NOMO-1 treated with DMSO at 0.1 percent for 48 hours (cell line): ENCODE measurements around the gene GRIP2.
A peak's percentile ranks its signal among the peaks of the same experiment; 100 is the strongest.

Experiments used
- DNase-seq: peaks from one replicate; lab custom pipeline; 2025; ENCODE audit not compliant: unreplicated experiment; lab: John Stamatoyannopoulos, UW

Gene GRIP2

DNA sequence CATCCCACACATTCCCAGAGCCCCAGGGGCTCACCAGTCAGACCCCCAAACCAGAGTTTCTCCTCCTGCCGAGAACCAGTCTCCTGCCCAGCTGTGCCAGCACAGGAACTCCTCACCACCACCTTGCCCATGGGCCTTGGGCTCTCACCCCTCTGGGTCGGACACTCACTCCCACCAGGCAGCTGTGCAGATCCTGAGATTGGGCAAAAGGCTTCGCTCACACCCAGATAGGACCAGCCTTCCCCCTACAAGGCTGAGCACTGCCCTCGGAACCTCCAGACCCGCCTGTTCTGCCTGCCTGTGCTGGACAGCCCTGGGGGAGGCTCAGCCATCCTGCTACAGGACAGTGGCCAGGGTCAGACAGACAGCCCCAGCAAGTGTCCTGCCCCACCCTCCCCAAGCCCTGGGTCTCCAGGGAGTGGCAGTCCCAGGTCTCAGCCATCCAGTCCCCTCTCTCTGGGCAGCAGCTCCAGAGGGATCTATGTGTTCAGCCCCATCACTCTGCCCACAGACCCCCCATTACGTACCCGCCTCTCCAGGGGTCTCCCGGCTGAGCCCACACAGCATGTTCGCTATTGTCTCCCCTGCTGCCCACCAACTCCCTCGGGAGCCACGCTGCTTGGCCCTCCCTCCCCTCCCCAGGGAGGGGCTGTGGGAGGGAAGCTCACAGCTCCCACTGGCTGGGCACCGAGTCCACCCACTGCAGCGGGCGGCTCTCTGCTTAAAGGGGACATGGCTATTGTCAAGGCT lies at the start of gene GRIP2:
TSS of gene GRIP2 (minus strand) at position 601 of the 750 bp plus-strand sequence. CDS start at position 567, 34 bp downstream.
- no peak for DNase-seq

DNA sequence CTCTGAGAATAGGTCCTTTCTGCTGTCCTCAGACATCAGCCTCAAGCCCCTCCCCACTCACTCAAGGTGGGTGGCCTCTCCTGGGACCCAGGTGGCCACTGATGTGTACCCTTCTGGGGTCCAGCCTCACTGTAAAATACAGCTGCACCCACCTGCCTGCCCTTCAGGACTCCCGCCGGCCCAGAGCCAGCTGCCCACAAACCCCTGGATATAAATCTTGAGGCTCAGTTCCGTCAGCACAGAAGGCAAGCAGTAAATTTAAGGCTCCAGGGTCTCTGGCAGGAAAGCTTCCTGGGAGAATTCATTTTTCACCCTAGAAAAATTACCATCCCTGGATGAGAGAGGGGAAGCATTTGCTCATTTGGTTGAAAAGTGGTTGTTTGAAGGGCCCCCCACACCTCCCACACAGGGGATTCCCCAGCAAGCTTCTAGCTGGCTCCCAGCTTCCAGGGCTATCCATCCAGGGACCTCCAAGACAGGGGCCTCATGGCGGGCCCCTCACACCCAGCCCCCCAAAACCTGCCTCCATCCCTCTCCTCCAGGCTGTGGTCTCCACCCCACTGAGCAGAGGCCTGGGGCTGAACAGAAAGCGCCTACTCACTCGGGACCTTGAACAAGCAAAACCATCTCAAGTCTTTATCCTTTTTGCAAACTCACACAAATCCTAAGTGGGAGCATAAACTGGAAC lies 48.4 kb upstream of the GRIP2 start:
- DNase-seq = no peak

DNA sequence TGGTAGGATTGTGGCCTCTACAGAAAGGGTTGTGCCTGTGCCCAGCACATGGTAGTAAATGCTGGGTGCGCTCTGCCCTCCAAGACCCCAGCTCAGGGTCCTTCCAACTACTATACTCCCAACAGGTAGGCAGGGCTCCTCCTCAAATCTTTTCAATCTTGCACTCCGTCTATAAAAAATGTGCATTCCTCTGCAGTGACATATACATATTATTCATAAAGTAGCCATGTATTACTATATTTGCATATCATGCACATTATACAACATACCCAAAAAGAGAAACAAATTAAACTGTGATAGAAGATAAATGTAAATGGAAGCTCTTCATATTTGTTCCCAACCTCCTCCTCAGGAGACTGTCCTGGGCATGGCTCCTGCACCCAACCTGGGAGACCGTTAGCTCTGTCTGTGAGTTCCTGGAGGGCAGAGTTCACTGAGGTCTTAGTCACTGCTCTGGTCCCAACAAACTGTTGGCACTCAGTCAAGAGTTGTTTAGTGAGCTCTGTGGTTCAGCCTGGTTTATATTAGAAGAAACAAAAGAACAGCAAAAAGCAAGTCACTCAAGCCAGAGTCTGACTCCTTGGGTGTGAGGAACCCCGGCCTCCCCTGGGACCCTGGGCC lies 47.7 kb upstream of the GRIP2 start:
- DNase-seq = no peak

DNA sequence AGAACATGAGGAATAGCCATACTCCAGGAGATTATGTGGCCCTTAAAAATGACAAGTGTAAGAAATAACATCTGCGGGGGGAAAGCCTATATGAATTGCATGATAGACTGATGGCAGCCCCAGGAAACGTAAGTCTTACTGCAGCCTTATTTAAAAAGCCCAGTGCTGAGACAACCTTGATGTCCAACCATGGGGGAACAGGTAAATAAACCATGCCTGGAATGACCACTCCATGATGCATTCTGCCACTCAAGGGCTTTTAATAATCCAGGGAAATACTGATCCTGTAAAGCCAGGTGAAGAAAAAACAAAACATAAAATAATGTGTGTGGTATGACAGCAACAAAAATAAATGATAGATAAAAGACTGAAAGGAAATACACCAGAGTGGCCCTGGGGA lies 46.5 kb upstream of the GRIP2 start:
- DNase-seq = no peak

DNA sequence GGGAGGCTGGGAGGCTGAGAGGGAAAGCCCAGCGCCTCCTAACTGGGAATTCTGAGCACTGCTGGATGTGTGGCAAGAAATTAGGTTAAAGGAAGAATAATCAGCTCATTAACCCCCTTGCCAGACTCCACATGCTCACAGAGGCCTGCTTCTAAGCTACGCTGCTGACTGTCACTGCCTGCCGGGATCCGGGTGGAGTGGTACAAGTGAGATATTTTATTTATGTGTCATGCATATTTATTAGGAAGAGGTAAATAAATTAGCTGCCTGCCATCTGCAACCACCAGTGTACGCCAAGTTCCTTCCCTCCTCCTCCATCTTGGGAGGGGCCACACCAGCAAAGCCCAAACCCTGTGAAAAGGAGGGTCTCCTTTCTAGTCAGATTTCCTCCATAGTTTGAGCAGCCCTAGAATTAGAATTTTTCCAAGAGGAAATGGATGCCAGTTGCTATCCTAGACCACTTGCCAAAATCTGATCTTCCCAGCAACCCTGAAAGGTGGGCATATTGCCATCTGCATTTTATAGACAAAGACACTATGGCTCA lies 43.5 kb upstream of the GRIP2 start:
- DNase-seq = no peak

DNA sequence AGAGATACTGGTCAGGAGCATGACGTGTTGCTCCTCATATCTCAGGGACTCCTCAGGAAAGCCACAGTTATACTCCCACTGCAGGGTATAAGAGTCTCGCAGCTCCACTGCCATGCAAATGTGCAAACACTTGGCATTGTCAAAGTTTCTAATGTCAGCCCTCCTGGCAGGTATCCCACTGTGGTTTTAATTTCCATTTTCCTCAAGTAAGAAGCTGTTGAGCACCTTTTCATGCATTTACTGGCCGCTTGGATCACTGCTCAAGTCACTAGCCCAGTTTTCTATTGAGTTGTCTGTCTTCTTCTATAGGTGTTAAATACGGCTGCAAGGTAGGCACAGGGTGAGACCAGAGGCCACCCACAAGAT lies 41.9 kb upstream of the GRIP2 start:
- no peak for DNase-seq

DNA sequence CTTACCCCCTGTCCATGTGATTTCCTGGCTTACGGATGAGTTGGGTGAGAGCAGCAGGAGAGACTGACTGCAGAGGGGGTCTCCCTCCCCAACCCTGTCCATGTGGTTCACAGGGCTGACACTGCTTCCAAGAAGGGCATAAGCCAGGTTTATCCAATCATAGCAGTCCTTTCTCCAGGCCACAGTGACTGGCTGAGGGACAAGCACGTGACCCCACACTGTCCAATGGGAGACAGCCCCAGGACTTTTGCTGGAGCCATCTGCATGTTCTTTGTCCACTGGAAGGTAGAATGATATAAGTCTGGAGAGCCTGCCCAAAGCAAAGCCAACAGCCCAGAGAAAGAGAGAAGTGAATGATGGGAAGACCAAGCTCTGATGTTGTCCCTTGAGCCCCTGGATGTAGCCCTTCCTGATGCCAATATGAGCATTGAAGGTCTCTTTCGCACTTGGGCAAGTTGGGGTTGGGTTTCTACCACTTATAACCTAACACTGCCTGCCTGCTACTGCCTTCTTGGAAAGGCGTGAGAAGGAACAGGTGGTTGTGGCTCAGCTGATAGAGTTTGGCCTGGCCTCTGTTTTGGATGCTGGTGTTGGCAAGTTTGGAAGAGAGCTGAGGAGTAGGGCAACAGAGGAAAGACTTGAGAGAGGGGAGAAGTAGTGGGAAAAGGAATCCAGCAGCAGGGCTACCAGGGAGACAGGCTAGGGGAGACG lies 41.3 kb upstream of the GRIP2 start:
- DNase-seq = no peak

DNA sequence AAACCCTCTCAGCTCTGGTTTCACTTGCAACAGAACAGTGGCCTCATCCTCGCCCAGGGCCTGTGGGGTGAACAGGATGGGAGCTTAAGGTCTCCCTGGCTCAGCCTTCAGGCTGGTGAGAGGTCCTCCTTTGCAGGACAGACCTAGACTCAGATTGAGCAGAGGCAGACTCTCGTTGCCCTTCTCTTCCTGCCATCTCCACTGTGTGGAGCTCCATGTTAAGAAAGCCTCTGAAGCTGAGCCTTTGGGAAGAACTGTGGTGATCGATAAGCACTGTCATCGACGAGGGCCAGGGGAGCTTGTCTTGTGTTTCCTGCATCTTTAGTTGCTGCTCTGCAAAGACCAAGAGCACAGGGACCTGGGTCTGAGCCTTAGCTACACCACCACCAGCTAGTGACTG lies 37.8 kb upstream of the GRIP2 start:
- no peak for DNase-seq

DNA sequence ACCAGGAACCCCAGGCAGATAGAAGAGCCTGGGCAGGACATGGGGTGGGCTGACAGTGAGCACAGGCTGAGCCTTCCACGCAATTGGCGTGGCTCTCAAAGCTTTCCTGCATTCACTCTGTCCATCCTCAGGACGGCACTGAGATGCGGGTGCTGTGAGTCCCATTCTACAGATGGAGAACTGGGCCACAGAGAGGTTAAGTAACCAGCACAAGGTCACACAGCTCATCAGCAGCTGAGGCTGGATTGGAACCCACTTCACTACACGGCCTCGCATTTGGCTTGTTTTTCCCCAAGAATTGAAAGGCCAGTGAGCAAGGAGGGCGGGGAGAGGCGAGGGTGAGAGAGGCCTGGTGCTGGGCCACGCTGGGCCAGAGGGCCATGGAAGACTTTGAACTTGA lies 36.0 kb upstream of the GRIP2 start:
- no peak for DNase-seq

DNA sequence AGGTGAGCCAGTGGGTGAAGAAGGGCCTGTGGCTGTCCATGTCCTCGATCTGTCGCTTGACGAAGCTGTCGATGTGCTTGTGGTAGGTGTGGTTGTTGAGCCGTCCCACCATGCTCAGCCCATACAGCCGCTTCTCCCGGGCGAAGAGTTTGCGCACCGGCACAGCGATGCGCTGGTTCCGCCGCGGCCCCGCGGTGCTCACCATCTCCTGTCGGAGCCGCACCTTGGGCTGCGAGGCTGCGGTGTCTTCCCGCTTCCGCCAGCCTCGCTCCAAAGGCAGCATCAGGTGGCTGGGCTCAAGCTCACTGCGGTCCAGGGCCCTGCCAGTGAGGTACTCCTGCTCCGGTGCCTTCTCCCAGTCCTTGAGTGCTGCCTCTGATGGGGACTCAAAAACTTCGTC lies 34.0 kb upstream of the GRIP2 start:
- DNase-seq = no peak

DNA sequence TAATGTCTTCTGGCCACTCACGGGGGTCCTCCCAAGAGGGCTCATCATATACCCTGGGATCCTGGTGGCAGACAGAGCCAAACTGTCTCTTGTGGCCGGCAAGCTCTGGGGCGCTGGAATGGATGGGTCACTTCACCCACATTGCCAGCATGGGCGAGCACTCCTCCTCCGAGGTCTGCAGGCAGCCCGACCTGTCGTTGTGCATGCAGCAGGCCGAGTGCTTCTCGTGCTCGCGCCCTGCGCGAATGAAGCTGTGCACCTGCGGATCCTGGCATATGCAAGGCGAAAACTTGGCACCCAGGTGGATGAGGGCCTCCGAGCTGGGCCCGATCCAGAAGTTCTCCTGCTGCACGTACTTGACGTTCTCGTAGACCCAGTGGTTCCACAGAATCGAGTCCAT lies 33.6 kb upstream of the GRIP2 start:
- no peak for DNase-seq

DNA sequence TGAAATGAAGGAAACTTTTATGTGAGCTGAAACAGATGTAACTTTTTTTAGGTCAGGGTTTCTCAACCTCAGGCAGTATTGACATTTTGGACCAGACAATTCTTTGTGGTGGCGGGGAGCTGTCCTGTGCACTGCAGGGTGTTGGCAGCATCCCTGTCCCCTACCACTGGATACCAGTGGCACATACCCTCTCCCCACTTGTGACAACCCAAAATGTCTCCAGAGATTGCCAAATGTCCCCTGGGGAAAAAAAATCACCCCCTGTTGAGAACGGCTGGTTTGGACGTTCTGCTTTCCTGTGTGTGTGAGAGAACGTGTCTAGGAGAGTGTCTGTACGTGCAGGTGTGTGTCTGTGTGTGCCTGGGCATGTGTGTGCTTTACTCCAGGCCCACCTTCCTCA lies 30.7 kb upstream of the GRIP2 start:
- peak; percentile 50 for DNase-seq

DNA sequence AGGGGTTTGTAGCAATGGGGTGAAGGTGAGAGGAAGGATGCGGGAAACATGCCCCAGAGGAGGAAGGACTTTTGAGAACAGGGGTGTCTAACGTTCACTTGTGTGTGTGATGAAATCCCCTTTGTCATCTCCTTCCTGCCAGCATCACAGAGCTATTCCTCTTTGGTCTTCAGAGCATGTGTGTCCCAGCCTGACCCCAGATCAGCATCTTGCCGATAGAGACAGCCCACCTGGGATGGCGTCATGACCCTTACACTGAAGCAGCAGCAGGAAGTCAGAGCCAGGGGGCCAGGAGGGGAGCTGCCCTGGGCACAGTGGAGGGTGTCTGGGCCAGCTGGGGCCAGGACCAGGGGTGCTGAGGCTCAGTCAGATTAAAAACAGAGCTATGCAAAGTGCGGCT lies 29.9 kb upstream of the GRIP2 start:
- peak; percentile 77 for DNase-seq

DNA sequence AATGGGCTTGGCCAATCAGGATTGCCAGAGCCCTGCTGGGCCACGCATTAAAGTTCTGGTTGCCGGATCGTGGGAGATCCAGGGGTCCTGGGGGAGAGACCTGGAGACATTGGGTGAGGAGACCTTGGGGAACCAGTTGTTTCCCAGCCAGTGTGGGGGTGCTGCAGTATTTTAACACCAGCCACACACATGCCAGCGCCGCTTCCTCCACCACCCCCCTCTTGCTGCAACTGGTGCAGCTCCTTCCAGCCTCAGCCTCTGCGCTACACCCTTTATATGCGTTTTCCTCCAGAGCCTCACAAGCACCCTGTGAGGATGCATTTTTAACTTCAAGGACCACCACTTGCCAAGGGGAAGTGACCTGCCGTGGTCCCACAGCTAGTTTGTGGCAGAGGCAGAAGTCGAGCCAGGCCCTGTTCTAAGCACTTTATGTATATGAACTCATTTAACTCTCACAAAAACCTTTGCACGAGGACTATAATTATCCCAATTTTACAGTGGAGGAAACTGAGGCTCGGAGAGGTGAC lies 29.4 kb upstream of the GRIP2 start:
- peak; percentile 28 for DNase-seq

DNA sequence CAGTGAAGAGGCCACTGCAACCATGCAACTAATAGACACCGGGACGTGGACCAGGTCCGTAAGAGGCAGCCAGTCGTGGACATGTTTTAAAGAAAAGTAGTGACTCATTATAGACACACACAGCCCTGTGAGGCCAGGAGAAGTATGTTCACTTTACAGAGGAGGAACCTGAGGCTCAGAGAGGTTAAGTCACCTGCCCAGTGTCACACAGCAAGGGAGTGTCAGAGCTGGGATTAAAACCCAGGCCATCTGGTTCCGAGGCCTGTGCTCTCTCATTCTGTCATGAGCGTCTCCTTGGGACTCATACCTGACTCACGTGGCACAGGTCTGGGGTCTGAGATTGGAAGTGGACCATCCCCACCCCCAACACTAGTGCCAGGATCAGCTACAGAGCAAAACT lies 28.1 kb upstream of the GRIP2 start:
- DNase-seq = no peak

DNA sequence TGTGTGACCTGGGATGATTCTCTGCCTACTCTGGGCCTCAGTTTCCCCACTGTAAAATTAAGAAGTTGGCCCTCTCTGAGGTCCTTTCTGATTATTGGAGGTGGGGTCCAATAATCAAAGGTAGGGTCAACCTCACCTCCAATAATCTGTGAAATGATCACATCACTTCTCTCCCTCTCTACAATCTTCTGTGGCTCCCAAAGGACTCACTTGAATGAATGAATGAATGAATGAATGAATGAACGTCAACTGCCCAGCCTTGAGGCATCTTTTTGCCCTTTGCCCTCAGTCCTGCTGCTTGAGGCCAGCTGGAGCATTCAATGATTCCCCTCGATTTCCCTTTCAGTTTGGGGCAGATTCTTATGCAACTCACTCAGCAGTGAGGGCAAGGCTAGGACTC lies 26.7 kb upstream of the GRIP2 start:
- DNase-seq = no peak

DNA sequence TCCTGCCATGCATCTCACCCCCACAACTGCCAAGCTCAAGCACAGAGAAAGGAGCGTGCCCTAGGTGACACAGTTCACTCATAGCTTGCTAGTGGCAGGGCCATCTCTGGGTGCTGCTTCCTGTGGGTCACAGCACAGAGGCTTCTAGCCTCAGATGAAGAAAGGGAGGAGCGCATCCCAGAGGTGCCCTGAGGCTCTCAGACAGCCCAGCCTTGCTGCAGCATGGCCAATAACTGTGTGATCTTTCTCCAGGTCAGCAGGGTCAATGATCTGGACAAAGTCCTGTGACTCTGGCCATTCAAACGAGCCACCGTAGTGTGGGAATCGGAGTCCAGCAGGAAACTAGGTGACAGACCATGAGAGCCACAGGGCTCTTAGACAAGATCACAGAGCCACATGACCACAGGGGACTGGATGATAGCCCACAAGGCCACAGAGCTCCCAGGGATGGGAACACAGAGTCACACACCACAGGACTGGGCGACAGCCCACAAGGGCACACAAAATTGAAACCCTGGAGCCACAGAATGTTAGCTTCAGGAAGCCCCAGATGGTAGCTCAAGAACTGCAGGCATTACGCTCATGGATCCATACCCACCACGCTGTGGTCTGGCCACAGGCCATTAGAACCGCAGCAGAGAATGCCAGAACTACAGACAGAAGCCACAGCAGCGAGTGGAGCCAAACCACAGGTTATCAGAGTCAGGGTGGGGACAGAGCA lies 25.9 kb upstream of the GRIP2 start:
- no peak for DNase-seq

DNA sequence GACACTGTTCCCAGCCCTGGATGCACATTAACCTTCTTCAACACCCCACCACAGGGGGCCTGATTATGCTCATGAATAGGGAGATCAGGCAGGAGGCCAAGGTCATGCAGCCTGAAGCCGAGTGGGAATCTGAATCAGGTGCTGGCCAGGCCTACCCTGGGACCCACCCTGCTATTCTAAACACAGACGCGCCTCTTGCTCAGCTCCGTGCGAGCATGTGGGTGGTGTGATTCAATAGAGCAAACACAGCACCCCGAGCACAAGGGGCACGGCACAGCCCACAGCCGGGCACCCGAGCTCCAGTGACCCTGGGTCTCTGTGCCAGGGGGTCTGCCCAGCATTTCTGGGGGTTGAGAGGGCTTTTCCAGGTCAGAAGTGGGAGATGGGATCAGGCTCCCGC lies 24.6 kb upstream of the GRIP2 start:
- DNase-seq = no peak

DNA sequence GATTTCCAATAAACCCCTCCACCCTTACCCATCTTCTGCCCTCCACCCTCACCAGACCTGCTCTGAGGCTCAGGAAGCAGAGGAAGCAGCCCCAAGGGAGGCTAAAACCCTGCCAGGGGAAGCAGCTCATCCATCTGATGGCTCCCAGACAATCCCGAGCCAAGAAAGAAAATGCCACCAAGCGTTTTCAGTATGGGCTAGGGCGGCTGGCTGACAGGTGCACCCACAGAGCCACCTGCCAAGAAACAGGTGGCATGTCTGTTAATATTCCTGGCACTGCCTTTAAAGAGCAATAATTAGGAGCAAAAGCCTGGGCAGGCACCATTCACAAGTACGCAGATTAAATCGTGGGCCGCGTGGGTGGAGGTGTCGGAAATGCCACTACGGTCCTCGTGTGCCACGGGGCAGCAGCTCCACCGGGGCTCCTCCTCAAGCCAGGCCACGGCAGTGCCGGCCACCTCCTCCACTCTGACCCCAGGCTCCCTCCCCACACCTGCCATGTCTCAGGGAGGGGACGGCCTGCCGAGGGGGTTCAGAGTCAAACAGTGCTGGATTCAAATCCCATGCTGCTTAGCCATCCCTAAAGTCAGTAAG lies 23.9 kb upstream of the GRIP2 start:
- DNase-seq = no peak
